Lower leg skin (tissue), 4 donors: ENCODE data around the gene MYH7B. TPM values are rescaled to one million over a fixed set of nuclear protein-coding genes. Genes with fewer than 3 reads are reported as not detected.

Experiments
- DNase-seq, 2 donors: peaks; one replicate each; pipeline ENCODE4 v3.0.0-alpha.2; 2019; ENCODE audit warnings: low spot score in 2 of 2
- H3K4me3 ChIP-seq: fragments of 200-600 bp; sonication (generic); 2 replicates; pipeline ENCODE4 v1.5.1; 2017; ENCODE audit warnings: mild to moderate bottlenecking, low read depth; ENCODE audit not compliant: poor library complexity, severe bottlenecking
- POLR2A ChIP-seq, 2 donors: fragments of 450-650 bp; IDR thresholded peaks; one replicate each; pipeline ENCODE4 v1.6.1; 2016 to 2017; ENCODE audit warnings: antibody characterized with exemption in 2 of 2, mild to moderate bottlenecking in 1 of 2, moderate library complexity in 1 of 2
- WGBS, 2 donors: methylation state at CpG; one replicate each; pipeline ENCODE4 v1.1.5; 2018; 5-methylcytosine and 5-hydroxymethylcytosine counted together
- intact Hi-C: fragments of 100-400 bp; cut with DNase I; formaldehyde crosslinking; loops from one replicate; pipeline ENCODE4 v1.15.0; 2023; ENCODE audit warnings: low total_unique reads
- total RNA-seq, 4 donors: library from RNA; depleted of rRNA; stranded (reverse); fragments of >200 nt; gene quantifications; one replicate each; pipeline ENCODE4 v1.1.0, GENCODE V29; 2016
- TF ChIP-seq, protein P1 (sequence below), 3 donors: fragments of 450-650 bp; IDR thresholded peaks; one replicate each; pipeline ENCODE4 v1.5.1; 2016; ENCODE audit warnings: antibody characterized with exemption in 3 of 3, mild to moderate bottlenecking in 3 of 3, moderate library complexity in 2 of 3

The MYH7B gene
- total RNA-seq, 4 donors from 2014 or later, result 0.10 to 0.27 (median 0.18) TPM

GRCh38 chr20:34990231-34990630 lies 34.6 kb downstream of the MYH7B start:
- intact Hi-C loops, result no loop called here
- no peak for DNase-seq
- no peak for TF ChIP-seq POLR2A (IDR thresholded peaks at IDR 0.05)
- TF ChIP-seq, protein P1, sequence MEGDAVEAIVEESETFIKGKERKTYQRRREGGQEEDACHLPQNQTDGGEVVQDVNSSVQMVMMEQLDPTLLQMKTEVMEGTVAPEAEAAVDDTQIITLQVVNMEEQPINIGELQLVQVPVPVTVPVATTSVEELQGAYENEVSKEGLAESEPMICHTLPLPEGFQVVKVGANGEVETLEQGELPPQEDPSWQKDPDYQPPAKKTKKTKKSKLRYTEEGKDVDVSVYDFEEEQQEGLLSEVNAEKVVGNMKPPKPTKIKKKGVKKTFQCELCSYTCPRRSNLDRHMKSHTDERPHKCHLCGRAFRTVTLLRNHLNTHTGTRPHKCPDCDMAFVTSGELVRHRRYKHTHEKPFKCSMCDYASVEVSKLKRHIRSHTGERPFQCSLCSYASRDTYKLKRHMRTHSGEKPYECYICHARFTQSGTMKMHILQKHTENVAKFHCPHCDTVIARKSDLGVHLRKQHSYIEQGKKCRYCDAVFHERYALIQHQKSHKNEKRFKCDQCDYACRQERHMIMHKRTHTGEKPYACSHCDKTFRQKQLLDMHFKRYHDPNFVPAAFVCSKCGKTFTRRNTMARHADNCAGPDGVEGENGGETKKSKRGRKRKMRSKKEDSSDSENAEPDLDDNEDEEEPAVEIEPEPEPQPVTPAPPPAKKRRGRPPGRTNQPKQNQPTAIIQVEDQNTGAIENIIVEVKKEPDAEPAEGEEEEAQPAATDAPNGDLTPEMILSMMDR (IDR thresholded peaks at IDR 0.05), result no peak
- WGBS, 2 donors, result 44 to 47% methylated on average over 11 of the region's 11 CpGs
- H3K4me3 ChIP-seq, result no peak overlapping the region

- WGBS, 2 donors, result 80 to 87% methylated on average over 14 to 18 of the region's 18 CpGs
- no peak for DNase-seq
- no peak for TF ChIP-seq POLR2A (IDR thresholded peaks at IDR 0.05)
- TF ChIP-seq, protein P1 (IDR thresholded peaks at IDR 0.05), result no peak
- no peak overlapping the region for H3K4me3 ChIP-seq
- intact Hi-C loops, result no loop called here
Measured at GRCh38 chr20:34990661-34991214, 35.1 kb downstream of the MYH7B start.

DNA sequence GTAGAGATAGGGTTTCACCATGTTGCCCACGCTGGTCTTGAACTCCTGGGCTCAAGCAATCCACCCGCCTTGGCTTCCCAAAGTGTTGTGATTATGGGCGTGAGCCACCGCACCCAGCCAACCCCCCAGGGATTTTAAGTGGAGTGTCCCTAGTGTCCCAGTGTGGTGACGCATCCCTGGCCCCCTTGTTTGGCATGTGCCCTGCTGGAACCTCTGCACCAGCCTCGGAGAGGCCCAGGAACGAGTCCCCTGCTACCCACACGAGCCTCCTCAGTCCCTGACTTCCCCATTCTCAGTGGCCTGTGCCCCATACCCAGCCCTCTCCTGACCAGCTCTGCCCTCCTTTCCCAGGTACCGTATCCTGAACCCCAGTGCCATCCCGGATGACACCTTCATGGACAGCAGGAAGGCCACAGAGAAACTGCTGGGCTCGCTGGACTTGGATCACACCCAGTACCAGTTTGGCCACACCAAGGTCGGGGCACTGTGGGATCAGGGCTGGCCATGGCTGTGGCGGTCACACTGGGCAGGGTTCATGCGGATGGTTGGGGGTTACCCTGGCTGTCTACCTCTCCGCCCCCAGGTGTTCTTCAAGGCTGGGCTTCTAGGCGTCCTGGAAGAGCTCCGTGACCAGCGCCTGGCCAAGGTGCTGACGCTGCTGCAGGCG lies 37.2 kb downstream of the MYH7B start:
- WGBS, 2 donors, result 93 to 95% methylated on average over 13 to 19 of the region's 20 CpGs
- DNase-seq, result no peak
- H3K4me3 ChIP-seq, result no peak overlapping the region
- TF ChIP-seq POLR2A (IDR thresholded peaks at IDR 0.05), result no peak
- TF ChIP-seq, protein P1 (IDR thresholded peaks at IDR 0.05), result no peak
- intact Hi-C loops, result no loop called here

GRCh38 chr20:34993941-34994508 lies 38.4 kb downstream of the MYH7B start:
- no peak overlapping the region for H3K4me3 ChIP-seq
- WGBS, 2 donors, result 92 to 96% methylated on average over 22 of the region's 22 CpGs
- TF ChIP-seq, protein P1 (IDR thresholded peaks at IDR 0.05), result no peak
- intact Hi-C loops, result no loop called here
- no peak for DNase-seq

- DNase-seq, result no peak
- no peak for TF ChIP-seq POLR2A (IDR thresholded peaks at IDR 0.05)
- TF ChIP-seq, protein P1 (IDR thresholded peaks at IDR 0.05), result no peak
- H3K4me3 ChIP-seq, result no peak overlapping the region
- intact Hi-C loops, result no loop called here
- 81% methylated on average over 14 of the region's 14 CpGs for WGBS, 2 donors
Measured at GRCh38 chr20:34994509-34995131, 39.0 kb downstream of the MYH7B start.
